Activated CD8-positive, alpha-beta memory T cell treated with anti-CD3 and anti-CD28 coated beads for 1 hour (primary cell): ENCODE results near the gene IMP4.
"Not testable (repeated sequence)": the region's sequence is repeated elsewhere in the genome, so short reads cannot be mapped to it uniquely, and the experiment has no call there.

ENCODE experiments used
- DNase-seq, 2 donors: peaks; one replicate each; pipeline ENCODE4 v3.0.0-alpha.2; 2020; ENCODE audit warnings: low read depth in 1 of 2; ENCODE audit errors: extremely low read depth in 1 of 2

The IMP4 gene, protein sequence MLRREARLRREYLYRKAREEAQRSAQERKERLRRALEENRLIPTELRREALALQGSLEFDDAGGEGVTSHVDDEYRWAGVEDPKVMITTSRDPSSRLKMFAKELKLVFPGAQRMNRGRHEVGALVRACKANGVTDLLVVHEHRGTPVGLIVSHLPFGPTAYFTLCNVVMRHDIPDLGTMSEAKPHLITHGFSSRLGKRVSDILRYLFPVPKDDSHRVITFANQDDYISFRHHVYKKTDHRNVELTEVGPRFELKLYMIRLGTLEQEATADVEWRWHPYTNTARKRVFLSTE

GRCh38 chr2:130342533-130343275 is at the start of gene IMP4:
TSS of gene IMP4 (plus strand) at chr2:130342897. CDS start at chr2:130342933, 36 bp downstream.
- peak; percentile 85 to 86 for DNase-seq

DNA sequence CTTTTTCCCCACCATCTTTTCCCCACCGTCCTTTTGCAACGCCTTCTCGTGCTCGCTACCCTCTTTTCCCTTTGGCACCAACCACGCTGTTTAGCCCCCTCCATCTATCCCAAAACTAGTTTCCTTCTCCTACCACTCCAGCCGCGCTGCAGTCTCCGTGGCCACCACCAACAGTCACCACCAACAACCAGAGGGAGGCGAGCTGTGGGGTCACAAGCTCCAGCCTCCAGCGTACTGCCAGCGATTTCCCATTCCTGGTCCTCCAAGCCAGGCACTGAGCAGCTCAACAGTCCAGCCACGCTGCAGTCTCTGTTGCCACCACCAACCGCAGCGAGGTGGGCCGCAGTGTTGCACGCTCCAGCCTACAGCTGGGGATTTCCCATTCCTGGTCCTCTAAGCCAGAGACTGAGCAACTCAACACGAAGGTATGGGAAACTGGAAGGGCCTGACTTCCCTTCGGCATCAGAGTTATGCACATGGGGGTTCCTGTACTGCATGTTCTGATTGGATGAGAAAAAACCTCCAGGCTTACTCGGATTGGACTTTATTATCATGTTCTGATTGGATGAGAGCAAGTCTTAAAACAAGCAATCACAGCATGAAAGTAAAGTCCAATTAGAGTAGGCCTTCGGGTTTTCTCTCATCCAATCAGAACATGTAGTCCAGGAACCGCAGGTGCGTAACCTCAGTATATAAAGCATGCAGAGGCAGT is 42.3 kb upstream of the IMP4 start:
- DNase-seq, result no peak

- no peak for DNase-seq
Measured at GRCh38 chr2:130300970-130301348, 41.7 kb upstream of the IMP4 start.

DNA sequence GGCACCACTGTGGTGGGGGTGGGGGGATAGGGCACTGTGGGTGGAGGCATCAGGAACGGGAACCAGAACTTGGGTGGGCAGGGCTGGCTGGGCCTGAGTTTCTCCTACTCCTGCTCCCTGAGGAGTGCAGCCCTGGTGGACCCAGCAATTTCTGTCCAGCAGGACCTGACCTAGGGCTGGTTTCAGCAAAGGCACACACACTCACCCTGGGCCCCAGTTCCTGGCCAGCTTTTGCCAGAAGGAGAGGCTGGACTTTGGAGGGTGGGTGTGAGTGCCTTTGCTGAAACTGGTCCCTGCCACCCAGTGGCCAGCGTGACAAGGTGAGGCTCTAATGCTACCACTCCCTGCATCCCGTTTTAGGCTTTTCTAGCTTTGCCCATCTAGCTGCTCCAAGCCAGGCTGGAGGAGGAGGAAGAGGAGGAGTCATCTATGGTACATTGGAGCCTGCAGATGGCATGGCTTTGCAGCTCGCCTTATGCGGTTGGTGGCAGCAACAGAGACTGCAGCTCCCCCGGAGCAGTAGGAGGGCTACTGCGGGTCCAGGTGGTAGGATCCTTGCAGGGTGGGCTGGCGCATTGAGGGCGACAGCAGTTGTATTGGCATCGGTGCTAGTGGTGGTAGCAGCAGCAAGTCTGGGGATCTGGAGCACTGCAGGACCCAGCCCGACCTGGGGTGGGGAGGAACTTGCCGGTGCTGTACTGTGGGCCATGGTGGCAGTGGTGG is 40.4 kb upstream of the IMP4 start:
- no peak for DNase-seq

DNA sequence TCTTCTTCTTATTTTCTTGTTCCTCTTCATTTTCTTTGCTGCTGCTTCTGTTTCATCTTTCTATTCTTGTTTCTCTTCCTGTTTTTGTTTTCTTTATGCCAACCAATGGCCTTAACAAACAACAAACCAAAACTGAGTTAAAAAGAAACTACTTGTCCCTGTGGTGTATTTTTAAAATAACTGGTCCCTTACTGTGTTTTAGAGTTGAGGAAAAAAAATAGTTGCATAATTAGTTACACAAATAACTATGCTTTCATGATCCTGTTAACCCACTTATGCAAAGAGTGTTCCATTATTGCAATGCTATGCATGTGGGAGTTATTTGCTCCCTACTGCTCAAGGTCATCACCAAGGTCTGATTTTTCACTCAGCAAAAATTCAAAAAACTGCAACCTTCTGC is 39.5 kb upstream of the IMP4 start:
- DNase-seq, result no peak

GRCh38 chr2:130304726-130305125 is 38.0 kb upstream of the IMP4 start:
- DNase-seq, result no peak

DNA sequence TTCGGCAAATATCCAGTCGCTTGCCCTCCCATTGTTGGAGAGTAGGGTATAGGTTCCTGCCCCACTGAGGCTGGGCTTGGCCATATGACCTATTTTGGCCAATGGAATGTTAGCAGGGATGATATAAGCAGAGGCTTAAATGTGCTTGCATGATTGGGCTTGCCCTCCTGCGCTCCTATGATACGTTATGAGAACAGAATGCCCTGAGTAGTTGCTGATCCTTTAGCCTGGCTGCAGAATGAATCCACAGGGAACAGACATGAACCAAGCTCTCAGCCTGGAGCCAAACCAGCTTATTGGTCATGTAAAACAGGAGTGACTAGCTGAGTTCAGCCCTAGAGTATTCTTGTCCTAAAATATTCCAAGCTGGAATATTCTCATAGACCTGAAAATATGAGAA is 34.8 kb upstream of the IMP4 start:
- no peak for DNase-seq

- no peak for DNase-seq
Measured at GRCh38 chr2:130310881-130311280, 31.8 kb upstream of the IMP4 start.

GRCh38 chr2:130313812-130314334 is 28.8 kb upstream of the IMP4 start:
- no peak for DNase-seq

DNA sequence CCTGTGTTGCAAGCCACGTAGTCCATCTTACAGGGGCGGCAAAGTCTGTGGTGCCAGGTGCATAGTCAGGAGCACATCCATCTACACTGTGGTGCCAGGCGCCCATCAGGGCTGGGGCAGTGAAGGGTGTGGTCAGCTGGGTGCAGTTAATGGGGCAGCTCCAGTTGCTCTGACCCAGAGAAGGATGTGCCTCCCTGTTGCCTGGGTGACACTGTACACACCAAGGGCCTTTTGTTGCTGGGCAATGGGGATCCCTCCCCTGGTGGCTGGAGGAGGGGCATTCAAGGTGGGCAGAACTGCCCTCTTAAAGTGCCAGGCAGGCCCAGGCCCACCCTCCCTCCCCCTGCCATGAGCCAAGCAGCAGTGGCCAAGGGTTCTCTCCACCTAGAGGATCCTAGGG is 28.3 kb upstream of the IMP4 start:
- DNase-seq, result no peak

- DNase-seq, result no peak
Measured at GRCh38 chr2:130316596-130316995, 26.1 kb upstream of the IMP4 start.

- no peak for DNase-seq
Measured at GRCh38 chr2:130318906-130319305, 23.8 kb upstream of the IMP4 start.

DNA sequence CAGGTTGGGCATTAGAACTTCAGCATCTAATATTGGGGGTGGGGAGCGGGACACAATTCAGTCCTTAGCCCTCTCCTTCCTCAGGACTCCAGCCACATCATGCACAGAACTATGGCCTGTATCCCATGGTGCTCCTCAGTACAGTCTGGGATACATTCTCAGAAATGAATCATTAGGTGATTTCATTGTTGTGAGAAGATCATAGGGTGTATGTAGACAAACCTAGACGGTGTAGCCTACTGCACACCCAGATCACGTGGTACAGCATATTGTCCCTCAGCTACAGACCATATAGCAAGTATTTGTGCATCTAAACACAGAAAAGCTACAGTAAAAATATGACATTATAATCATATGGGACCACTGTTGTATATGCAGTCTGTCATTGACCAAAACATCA is 23.2 kb upstream of the IMP4 start:
- DNase-seq, result no peak

DNA sequence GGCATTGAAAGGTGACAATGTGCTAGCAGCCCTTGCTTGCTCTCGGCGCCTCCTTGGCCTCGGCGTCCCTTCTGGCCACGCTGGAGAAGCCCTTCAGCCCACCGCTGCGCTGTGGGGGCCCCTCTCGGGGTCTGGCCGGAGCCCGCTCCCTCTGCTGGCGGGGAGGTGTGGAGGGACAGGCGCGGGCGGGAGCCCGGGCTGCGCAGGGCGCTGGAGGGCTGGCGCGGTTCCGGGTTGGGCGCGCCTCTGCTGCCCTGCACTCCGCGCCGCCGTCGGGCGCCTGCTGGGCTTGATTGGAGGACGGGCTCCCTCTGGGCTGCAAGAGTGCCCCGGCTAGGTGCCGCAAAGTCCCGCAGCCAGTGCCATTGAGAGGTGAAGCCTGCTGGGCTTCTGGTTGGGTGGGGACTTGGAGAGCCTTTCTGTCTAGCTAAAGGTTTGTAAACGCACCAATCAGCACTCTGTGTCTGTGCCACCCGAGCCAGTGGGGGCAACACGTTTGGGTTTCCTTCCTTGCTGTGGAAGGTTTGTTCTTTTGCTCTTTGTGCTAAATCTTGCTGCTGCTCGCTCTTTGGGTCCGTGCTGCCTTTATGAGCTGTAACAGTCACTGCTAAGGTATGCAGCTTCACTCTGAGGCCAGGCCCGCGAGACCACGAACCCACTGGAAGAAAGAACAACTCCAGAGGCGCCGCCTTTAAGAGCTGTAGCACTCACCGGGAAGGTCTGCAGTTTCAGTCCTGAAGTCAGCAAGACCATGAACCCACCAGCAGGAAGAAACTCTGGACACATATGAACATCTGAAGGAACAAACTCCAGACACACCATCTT is 14.8 kb upstream of the IMP4 start:
- DNase-seq, result no peak

DNA sequence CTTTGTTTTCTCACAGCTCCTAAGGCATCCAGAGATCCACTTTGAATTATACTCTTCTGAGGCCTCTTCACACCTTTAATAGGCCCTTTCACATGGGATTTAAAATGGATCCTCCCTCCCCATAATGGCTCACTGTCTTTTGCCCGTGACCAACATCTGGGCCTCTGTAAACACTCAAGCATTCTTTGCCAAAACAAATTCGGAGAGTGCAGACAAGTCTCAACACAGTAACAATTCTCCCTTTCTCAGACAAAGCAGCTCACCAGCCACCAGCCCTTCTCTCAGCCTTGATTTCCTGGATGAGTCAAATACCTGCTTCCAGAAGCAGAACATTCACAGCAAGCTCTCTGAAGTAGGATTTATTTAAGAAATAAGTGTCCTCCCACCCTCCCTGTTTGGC is 14.0 kb upstream of the IMP4 start:
- no peak for DNase-seq

DNA sequence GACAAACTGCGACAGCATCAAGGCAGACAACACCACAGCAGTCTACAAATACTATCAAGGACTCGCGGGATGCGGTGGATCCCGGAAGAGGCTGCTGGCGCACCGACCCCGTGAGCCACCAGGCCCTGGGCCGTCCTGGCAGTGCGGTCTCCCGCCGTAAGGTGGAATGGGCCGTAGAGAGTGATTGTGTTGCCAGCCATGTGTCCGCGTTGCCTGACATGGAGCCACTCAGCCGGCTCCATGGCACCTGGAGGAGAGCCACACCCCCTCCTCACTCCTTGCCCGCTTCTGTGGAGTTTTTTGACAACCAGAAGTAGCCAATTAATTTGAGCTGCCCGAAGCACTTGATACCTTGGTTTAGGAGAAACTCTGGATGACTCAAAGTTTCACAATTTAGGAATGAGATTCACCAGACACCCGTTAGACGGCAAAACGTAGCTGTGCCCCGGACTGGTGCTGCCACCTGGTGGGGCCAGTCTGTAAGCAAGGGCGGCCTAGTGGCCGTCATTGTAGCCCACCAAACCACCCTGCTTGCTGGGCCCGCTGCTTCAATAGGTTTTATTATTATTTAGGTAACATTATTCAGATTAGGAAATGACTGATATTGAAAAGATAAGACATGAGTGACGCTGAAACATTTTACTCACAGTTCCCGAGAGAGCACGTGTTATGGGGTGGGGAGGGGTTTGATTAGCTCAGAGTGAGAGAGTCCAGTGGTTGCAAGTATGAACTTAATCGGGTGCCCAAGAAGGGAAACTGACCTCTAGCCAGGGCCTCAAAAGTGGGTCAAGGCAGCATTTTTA is 10.2 kb upstream of the IMP4 start:
- DNase-seq, result peak; percentile 31 to 58

- DNase-seq, result not testable (repeated sequence)
Measured at GRCh38 chr2:130333253-130333652, 9.4 kb upstream of the IMP4 start.

DNA sequence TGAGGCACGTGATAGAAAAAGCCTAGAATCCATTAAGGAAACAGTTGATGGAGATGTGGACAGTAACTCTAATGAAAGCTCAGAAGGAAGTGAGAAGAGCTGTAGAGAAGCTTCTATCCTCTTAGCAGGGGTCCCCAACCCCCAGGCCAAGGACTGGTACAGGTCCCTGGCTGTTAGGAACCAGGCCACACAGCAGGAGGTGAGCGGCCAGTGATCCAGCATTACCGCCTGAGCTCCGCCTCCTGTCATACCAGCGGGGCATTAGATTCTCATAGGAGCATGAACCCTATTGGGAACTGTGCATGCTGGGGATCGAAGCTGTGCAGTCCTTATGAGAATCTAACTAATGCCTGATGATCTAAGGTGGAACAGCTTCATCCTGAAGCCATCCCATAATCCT is 8.7 kb upstream of the IMP4 start:
- DNase-seq, result no peak

- no peak for DNase-seq
Measured at GRCh38 chr2:130335226-130335625, 7.5 kb upstream of the IMP4 start.
